Nephron (organoid): Measurements from ENCODE around the gene ATP9B.
"Not testable (repeated sequence)": the region's sequence is repeated elsewhere in the genome, so short reads cannot be mapped to it uniquely, and the experiment has no call there.

Experiments
- H3K27ac Mint-ChIP-seq, 3 experiments: 2 replicates each; pipeline ENCODE4 v1.8.0; 2020; ENCODE audit warnings: mixed read lengths in 3 of 3, mild to moderate bottlenecking in 2 of 3, moderate library complexity in 1 of 3
- H3K27me3 Mint-ChIP-seq: 2 replicates; pipeline ENCODE4 v1.8.0; 2021; ENCODE audit warnings: low read depth, mild to moderate bottlenecking, moderate library complexity, mixed read lengths
- H3K36me3 Mint-ChIP-seq: 2 replicates; pipeline ENCODE4 v1.8.0; 2020; ENCODE audit warnings: low read depth, mixed read lengths
- H3K4me1 Mint-ChIP-seq: 2 replicates; pipeline ENCODE4 v1.8.0; 2020; ENCODE audit warnings: mixed read lengths
- H3K4me3 Mint-ChIP-seq, 3 experiments: 2 replicates each; pipeline ENCODE4 v1.8.0; 2020; ENCODE audit warnings: mild to moderate bottlenecking in 3 of 3, mixed read lengths in 3 of 3, moderate library complexity in 2 of 3
- H3K9me3 Mint-ChIP-seq: 2 replicates; pipeline ENCODE4 v1.8.0; 2020; ENCODE audit warnings: mixed read lengths
- TF ChIP-seq, protein P1 (sequence below), 3 experiments: fragments of 200-600 bp; sonication (generic); IDR thresholded peaks; one replicate each; pipeline ENCODE4 v1.5.0; 2021; ENCODE audit warnings: antibody characterized with exemption in 3 of 3; ENCODE audit not compliant: unreplicated experiment in 3 of 3

ATP9B gene

DNA sequence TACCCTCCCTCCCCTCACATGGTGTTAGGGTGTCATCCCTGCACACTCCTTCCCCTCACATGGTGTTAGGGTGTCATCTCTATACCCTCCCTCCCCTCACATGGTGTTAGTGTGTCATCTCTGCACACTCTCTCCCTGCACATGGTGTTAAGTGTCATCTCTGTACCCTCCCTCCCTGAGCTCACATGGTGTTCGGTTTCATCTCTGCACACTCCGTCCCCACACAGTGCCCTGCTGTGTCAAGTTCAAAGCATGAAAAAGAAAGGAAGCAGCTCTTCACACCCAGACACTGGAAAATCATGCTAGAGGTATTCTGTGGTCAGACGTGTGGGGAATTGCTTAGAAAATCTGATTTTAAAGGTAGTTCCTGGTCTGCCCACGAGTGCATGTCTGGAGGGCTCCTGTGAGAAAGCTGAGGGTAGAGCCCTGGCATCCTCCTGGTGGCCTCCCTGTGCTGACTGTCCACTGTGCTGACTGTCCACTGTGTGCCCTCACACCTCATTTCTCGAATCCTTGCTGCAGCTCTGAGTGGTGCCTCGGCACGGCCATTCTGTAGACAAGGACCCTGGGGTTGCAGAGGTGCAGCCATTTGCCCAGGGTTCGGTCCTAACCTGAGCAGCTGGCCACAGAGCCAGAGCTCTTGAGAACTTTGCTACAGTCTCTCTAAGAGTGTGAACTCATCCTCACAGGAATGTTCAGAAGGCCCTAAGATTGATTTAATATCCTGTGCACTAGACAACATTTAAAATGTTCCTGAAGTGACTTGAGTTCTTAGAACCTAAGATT, 257.4 kb downstream of the ATP9B start:
- Mint-ChIP-seq H3K27ac (peak overlapping the region in 1 of 3 experiments; percentile 1), H3K9me3 (no peaks in the 10 kb centered on the region), H3K27me3 (no peaks in the 10 kb centered on the region), H3K4me3 (no peak overlapping the region), H3K4me1 (peaks cover 9% of the 10 kb centered on the region), H3K36me3 (peaks cover 46% of the 10 kb centered on the region)
- TF ChIP-seq, protein P1, sequence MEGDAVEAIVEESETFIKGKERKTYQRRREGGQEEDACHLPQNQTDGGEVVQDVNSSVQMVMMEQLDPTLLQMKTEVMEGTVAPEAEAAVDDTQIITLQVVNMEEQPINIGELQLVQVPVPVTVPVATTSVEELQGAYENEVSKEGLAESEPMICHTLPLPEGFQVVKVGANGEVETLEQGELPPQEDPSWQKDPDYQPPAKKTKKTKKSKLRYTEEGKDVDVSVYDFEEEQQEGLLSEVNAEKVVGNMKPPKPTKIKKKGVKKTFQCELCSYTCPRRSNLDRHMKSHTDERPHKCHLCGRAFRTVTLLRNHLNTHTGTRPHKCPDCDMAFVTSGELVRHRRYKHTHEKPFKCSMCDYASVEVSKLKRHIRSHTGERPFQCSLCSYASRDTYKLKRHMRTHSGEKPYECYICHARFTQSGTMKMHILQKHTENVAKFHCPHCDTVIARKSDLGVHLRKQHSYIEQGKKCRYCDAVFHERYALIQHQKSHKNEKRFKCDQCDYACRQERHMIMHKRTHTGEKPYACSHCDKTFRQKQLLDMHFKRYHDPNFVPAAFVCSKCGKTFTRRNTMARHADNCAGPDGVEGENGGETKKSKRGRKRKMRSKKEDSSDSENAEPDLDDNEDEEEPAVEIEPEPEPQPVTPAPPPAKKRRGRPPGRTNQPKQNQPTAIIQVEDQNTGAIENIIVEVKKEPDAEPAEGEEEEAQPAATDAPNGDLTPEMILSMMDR (IDR thresholded peaks at IDR 0.05; ENCODE audit: unreplicated experiment in 3 of 3), result no peak

GRCh38 chr18:79327199-79327721, 258.1 kb downstream of the ATP9B start:
- no peak overlapping the region for H3K4me3 Mint-ChIP-seq
- peaks cover 3% of the 10 kb centered on the region for H3K4me1 Mint-ChIP-seq
- no peaks in the 10 kb centered on the region for H3K27me3 Mint-ChIP-seq
- TF ChIP-seq, protein P1 (IDR thresholded peaks at IDR 0.05; ENCODE audit: unreplicated experiment in 3 of 3), result no peak
- no peaks in the 10 kb centered on the region for H3K9me3 Mint-ChIP-seq
- peak overlapping the region in 1 of 3 experiments; percentile 1 for H3K27ac Mint-ChIP-seq
- peaks cover 43% of the 10 kb centered on the region for H3K36me3 Mint-ChIP-seq

DNA sequence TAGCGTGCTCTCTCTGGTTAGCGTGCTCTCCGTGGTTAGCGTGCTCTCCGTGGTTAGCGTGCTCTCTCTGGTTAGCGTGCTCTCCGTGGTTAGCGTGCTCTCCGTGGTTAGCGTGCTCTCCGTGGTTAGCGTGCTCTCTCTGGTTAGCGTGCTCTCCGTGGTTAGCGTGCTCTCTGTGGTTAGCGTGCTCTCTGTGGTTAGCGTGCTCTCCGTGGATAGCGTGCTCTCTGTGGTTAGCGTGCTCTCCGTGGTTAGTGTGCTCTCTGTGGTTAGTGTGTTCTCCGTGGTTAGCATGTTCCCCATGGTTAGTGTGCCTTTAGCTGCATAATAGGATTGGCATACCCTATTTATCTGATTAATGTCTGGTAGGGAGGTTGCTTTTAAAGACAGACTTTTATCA, 258.7 kb downstream of the ATP9B start:
- not testable (repeated sequence) for H3K9me3 Mint-ChIP-seq, H3K4me1 Mint-ChIP-seq, H3K27ac Mint-ChIP-seq, H3K27me3 Mint-ChIP-seq, H3K4me3 Mint-ChIP-seq
- H3K36me3 Mint-ChIP-seq, result peaks cover 46% of the 10 kb centered on the region

DNA sequence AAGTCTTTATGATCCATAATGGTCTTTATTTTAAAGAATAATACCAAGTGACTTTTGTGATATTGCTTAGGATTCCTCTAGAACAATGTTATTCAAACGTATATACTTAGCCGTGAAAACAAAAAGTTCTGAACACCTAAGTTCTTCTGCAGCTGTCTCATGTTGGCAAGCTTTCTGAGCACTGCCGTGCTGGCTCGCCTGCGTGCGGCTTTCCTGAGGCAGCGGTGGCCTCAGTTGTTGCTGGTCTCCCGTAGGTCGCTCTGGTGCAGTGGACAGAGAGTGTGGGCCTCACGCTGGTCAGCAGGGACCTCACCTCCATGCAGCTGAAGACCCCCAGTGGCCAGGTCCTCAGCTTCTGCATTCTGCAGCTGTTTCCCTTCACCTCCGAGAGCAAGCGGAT, 259.7 kb downstream of the ATP9B start:
- no peaks in the 10 kb centered on the region for H3K27me3 Mint-ChIP-seq

GRCh38 chr18:79329786-79330185, 260.6 kb downstream of the ATP9B start:
- H3K9me3 Mint-ChIP-seq, result no peaks in the 10 kb centered on the region
- H3K4me3 Mint-ChIP-seq, result no peak overlapping the region
- H3K27me3 Mint-ChIP-seq, result no peaks in the 10 kb centered on the region
- H3K4me1 Mint-ChIP-seq, result no peaks in the 10 kb centered on the region
- H3K36me3 Mint-ChIP-seq, result peaks cover 39% of the 10 kb centered on the region
- TF ChIP-seq, protein P1 (IDR thresholded peaks at IDR 0.05; ENCODE audit: unreplicated experiment in 3 of 3), result no peak
- H3K27ac Mint-ChIP-seq, result no peak overlapping the region

More for the DNA sequence above, 259.7 kb downstream of the ATP9B start:
- TF ChIP-seq, protein P1 (IDR thresholded peaks at IDR 0.05; ENCODE audit: unreplicated experiment in 3 of 3), result no peak
- H3K27ac Mint-ChIP-seq, result no peak overlapping the region
- no peaks in the 10 kb centered on the region for H3K9me3 Mint-ChIP-seq
- no peaks in the 10 kb centered on the region for H3K4me1 Mint-ChIP-seq
- H3K4me3 Mint-ChIP-seq, result no peak overlapping the region
- peaks cover 44% of the 10 kb centered on the region for H3K36me3 Mint-ChIP-seq

DNA sequence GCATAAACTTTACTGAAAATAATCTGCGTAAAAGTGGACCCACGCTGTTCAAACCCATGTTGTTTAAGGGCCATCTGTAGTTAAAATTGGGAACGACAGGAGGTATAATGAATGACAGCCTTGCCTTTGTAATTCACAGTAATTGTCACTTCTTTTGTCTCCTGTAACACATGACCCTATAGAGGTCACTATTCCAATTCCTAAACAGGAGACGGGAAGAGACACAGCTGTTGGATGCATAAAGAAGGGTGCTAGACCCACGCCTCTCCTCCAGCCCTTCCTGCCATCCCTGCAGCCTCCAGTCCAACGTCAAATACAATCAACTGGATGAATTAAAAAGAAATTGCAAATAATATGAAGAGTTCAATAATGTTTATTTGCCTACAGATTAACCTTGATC, 263.5 kb downstream of the ATP9B start:
- H3K27ac Mint-ChIP-seq, result no peak overlapping the region
- H3K4me1 Mint-ChIP-seq, result no peaks in the 10 kb centered on the region
- peaks cover 35% of the 10 kb centered on the region for H3K36me3 Mint-ChIP-seq
- no peak overlapping the region for H3K4me3 Mint-ChIP-seq
- no peaks in the 10 kb centered on the region for H3K9me3 Mint-ChIP-seq
- H3K27me3 Mint-ChIP-seq, result no peaks in the 10 kb centered on the region
- TF ChIP-seq, protein P1 (IDR thresholded peaks at IDR 0.05; ENCODE audit: unreplicated experiment in 3 of 3), result no peak
